Left renal cortex interstitium (tissue), 4 donors: Measurements from ENCODE around the gene SLTM. TPM values are rescaled to one million over a fixed set of nuclear protein-coding genes. Genes with fewer than 3 reads are reported as not detected.

Experiments
- polyA plus RNA-seq, 4 donors: library from polyadenylated mRNA; unstranded; fragments of 120-200 nt; gene quantifications; one replicate each; pipeline ENCODE4 v1.2.1, GENCODE V29; 2013; ENCODE audit not compliant: insufficient read length in 4 of 4

SLTM gene
- polyA plus RNA-seq, 4 donors: 94.3 to 169 (median 139) TPM

Other genes with a start within 250 kb of the SLTM start
- 100 to 1,000 TPM; 225 to 273 (median 240) TPM for gene ADAM10, start 184.0 kb downstream of the SLTM start, polyA plus RNA-seq
- gene MINDY2, start 162.4 kb downstream of the SLTM start, polyA plus RNA-seq: 10 to 100 TPM; 23.1 to 33.8 (median 26.5) TPM
- gene RNF111, start 54.0 kb upstream of the SLTM start, polyA plus RNA-seq: 10 to 100 TPM; 36.2 to 47.6 (median 42.3) TPM
- gene CCNB2, start 171.5 kb upstream of the SLTM start, polyA plus RNA-seq: 10 to 100 TPM; 37.7 to 42.6 (median 39.9) TPM